ENCODE results near the gene ZNF385B.

DNA sequence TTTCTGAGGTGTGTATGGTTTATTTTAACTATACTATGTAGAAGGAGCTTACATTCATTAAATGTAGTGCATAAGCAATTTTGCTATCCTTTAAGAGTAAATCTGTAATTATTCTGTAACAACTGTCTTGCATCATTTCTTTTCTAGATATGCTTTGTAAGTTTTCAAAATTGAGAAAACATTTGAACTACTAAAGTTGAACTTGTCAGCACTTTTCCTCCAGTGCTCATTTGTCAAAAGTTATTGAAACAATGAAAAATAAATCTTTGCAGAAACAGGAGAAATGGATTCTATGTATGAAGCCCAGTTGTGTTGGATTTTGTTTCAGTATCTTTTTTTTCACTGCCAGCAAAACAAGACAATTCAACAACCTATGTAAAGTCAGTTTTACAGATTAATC is 14.5 kb upstream of the ZNF385B start:
- TF ChIP-seq, protein P1, sequence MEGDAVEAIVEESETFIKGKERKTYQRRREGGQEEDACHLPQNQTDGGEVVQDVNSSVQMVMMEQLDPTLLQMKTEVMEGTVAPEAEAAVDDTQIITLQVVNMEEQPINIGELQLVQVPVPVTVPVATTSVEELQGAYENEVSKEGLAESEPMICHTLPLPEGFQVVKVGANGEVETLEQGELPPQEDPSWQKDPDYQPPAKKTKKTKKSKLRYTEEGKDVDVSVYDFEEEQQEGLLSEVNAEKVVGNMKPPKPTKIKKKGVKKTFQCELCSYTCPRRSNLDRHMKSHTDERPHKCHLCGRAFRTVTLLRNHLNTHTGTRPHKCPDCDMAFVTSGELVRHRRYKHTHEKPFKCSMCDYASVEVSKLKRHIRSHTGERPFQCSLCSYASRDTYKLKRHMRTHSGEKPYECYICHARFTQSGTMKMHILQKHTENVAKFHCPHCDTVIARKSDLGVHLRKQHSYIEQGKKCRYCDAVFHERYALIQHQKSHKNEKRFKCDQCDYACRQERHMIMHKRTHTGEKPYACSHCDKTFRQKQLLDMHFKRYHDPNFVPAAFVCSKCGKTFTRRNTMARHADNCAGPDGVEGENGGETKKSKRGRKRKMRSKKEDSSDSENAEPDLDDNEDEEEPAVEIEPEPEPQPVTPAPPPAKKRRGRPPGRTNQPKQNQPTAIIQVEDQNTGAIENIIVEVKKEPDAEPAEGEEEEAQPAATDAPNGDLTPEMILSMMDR (IDR thresholded peaks at IDR 0.05; ENCODE audit: insufficient read depth, low read length, poor library complexity, severe bottlenecking): no peak
- TF ChIP-seq EZH2phosphoT487 (conservative IDR thresholded peaks at IDR 0.05; ENCODE audit: low read length): no peak
